Measurements from ENCODE around the gene RBBP8NL.
A peak's percentile ranks its signal among the peaks of the same experiment; 100 is the strongest.

Gene RBBP8NL

DNA sequence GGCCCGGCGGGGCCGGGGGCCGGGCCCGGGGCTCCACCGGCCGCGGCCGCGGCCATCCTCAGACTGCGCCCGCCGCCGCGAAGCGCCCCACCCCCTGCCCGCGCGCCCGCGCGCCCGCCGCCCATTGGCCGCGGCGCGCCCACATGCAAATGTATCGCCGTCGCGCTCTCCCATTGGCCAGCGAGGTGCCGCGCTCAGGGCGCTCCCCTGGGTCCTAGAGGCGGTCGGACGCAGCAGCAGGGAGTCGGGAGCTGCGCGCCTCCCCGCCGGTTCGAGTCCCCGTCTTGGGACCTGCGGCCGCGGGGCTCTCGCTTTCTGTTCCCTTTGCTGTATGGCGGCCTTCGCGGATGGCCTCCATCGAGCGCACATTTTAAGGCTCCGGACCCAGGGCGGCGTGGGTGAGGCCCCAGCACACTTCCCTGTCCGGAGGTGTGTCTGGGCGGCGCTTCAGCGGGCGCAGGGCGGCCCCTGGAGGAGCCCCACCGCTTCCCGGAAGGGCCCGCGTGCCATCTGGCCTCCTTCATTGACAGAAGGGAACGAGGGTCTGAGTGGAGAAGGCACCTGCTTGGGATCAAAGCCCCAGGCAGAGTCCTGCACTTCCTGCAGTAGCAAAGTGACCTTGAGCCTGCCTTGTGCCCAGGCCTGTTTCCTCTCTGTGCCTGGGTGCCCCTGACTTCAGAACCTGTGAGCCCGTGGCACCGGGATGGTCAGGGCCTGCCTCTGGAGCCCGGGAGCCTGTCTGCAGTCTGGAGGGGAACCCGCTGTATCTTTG, 19.9 kb downstream of the RBBP8NL start, which contains the start of gene CABLES2:
Gene CABLES2 (minus strand): TSS at position 65 of the 772 bp plus-strand sequence. CDS start 9 bp downstream, at position 56.
- peak; percentile 97 for DNase-seq (ENCODE audit: low read depth)

DNA sequence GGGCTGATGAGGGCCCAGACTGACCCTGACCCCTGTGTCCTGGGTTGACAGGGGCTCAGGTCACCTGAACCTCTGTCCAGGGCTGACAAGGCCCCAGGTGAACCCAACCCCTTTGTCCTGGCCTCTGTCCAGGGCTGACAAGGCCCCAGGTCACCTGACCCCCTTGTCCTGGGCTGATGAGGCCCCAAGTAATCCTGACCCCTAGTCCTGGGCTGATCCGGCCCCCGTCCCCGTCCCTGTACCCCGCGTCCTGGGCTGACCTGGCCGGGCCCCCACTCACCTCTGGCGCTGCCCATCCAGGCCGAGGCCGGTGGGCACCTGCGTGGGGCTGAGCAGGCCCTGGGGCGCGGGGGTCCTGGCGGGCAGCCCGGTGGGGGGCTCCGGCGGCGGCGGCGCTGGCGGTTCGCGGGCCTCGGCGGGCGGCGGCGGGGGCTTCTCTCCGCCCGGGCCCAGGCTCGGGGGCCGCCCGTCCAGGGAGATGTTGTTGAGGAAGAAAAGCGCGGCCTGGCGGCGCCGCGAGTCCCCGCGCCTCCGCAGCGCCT, 20.6 kb downstream of the RBBP8NL start:
- DNase-seq (ENCODE audit: low read depth), result no peak

- DNase-seq (ENCODE audit: low read depth), result no peak
Measured at GRCh38 chr20:62405981-62406513, 21.3 kb downstream of the RBBP8NL start.

- peak; percentile 69 for DNase-seq (ENCODE audit: low read depth)
Measured at GRCh38 chr20:62405108-62405980, 22.0 kb downstream of the RBBP8NL start.

DNA sequence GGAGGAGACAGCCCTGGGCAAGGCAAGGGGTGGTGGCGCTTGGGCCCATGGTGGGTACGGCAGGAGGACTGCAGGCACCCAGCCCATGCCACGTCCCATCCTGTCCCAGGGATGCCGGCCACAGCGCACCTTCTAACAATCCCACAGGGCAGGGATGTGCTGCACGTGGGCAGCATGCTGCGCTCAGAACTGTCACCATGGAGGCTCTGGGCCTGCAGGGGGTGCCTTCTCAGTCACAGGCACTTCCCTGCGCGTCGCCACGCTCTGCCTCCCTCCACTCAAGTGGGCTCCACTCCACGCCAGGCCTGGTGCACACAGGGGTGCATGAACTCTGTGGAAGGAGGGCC, 22.6 kb downstream of the RBBP8NL start:
- no peak for DNase-seq (ENCODE audit: low read depth)

- DNase-seq (ENCODE audit: low read depth), result no peak
Measured at GRCh38 chr20:62404112-62404665, 23.1 kb downstream of the RBBP8NL start.

DNA sequence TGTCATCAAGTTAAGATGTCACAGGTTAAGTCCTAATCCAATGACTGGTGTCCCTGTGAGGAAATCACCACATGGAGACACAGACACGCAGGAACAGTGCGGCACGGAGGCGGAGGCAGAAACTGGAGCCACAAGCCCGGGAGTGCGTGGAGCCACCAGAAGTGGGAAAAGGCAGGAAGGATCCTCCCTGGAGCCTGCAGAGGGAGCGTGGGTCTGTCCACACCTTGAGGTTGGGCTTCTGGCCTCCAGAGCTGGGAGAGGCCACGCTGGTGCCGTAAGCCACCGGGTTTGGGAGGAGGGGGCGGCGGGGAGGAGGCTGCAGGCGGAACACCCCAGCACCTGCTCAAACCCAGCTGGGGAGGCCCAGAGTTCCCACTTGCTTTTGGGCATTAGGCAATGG, 24.0 kb downstream of the RBBP8NL start:
- DNase-seq (ENCODE audit: low read depth), result no peak

GRCh38 chr20:62402456-62403150, 24.7 kb downstream of the RBBP8NL start:
- no peak for DNase-seq (ENCODE audit: low read depth)

- no peak for DNase-seq (ENCODE audit: low read depth)
Measured at GRCh38 chr20:62401331-62401779, 26.0 kb downstream of the RBBP8NL start.

GRCh38 chr20:62400541-62400940, 26.8 kb downstream of the RBBP8NL start:
- DNase-seq (ENCODE audit: low read depth), result no peak

- DNase-seq (ENCODE audit: low read depth), result no peak
Measured at GRCh38 chr20:62400021-62400420, 27.3 kb downstream of the RBBP8NL start.

- DNase-seq (ENCODE audit: low read depth), result no peak
Measured at GRCh38 chr20:62398120-62398821, 29.1 kb downstream of the RBBP8NL start.

DNA sequence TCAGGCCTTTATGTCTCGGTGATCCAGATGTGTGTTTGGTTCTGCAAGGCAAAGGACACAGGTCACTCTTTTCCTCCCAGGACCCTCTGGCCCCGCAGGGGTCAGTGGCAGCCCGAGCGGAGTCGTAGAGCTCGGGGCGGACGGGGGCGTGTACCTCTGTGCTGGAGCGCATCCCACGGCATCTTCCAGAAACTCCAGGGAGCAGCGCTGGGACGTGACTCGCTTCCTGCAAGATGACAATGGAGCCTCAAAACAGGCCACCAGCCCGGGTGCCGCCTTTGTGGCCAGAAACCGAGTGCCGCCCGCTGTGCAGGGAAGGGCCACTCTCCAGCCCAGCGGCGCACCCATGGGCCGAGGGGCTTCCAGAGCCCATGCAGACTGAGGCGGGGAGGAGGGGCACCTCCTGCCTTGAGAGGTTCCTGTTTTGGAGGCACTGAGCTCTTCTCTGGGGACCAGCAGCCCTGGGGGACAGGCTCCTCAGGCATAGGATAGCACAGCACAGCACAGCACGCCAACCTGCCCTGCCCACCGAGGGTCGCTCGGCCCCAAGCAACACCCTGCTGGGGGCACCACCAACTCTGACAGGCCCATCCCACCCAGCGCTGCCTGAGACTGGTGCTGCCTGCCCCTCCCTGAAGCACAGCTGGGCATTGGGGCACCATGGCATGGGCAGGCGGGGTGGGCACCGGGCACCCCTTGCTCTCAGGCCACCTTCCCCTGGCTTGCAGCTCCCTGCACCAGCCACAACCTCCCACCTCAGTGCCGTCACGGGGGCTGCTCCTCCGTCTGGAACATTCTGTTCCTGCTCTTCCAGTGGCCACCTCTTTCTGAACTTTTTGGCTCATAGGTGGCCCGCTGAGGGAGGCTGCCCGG, 30.7 kb downstream of the RBBP8NL start:
- no peak for DNase-seq (ENCODE audit: low read depth)

GRCh38 chr20:62395311-62396242, 31.8 kb downstream of the RBBP8NL start:
- DNase-seq (ENCODE audit: low read depth), result no peak

DNA sequence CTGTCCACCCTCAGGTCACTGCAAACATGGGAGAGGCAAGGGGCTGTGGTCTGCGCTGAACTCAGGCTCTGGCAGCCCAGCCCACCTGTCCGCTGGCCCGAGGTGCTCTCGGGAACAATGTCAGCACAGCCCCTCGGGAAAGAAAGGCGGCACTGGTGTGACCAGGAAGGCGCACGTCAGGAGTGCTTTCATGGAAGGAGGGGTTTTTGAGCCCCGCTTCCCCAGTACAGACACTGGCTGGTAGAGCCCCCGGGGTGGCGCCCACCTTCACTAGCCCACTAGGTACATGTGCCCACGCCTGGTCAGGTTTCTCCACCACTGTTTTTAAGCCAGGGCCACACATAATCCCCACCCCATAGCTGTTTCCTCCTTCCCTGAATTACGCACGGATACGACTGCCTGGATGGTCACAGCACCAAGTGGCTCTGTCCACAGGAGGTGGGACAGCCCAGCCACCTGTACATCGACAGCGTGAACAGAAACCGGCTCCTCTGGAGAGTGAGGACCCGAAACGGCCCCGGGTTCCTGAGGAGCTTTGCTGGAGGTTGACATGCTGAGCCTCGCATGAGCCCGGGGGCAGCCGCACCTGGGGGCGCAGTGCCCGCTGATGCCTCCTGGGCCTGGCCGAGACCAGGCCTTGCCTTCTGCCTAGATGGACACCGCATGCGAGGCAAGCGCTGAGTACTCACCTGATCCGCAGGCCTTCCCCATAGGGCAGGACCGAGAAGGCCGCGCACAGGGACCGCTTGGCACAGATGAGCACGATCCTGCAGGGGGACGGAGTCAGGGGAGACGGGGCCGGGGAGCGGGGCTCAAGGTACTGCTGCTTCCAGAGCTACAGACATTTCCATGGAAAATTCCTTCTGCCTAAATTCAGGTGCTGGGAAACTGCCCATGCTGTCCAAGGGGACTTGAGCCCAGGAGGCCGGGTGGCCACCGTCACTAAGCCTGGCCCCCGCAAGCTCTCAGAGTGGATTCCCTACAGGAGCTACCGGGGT, 32.8 kb downstream of the RBBP8NL start:
- no peak for DNase-seq (ENCODE audit: low read depth)

- no peak for DNase-seq (ENCODE audit: low read depth)
Measured at GRCh38 chr20:62393830-62394229, 33.5 kb downstream of the RBBP8NL start.

- no peak for DNase-seq (ENCODE audit: low read depth)
Measured at GRCh38 chr20:62393335-62393665, 34.0 kb downstream of the RBBP8NL start.
